ENCODE data around the gene CFAP92.

DNA sequence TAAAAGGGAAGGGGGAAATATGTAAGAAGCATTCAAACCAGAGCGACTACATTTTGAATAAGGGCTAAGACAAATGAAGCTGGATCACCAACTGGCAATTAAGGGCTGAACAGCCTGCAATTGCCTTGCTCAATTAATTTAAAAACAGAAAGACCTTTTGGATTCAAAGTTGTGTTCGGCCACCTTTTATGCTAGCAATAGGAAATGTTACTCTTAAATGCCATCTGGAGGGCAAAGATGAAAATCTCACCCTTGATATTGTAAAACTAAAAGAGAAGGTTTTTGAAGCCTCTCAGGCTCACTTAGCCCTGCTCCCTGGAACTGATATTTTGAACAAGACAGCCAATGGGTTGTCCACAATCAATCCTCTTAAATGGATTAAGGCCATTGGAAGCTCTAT, 70.3 kb downstream of the CFAP92 start:
- TF ChIP-seq CTCF (conservative IDR thresholded peaks at IDR 0.05) (no peak), ZFX (IDR thresholded peaks at IDR 0.05) (no peak)
